K562 treated with DMSO at 1 percent for 24 hours (cell line): Measurements from ENCODE around the gene ZCWPW1. TPM values are rescaled to one million over a fixed set of nuclear protein-coding genes. Genes with fewer than 3 reads are reported as not detected.

ENCODE experiments used
- total RNA-seq: library from RNA; unstranded; fragments of 300-600 nt; gene quantifications from 2 replicates; pipeline ENCODE4 v1.2.3, GENCODE V29; 2022; ENCODE audit warnings: low read depth; ENCODE audit not compliant: insufficient read depth

ZCWPW1 gene, protein sequence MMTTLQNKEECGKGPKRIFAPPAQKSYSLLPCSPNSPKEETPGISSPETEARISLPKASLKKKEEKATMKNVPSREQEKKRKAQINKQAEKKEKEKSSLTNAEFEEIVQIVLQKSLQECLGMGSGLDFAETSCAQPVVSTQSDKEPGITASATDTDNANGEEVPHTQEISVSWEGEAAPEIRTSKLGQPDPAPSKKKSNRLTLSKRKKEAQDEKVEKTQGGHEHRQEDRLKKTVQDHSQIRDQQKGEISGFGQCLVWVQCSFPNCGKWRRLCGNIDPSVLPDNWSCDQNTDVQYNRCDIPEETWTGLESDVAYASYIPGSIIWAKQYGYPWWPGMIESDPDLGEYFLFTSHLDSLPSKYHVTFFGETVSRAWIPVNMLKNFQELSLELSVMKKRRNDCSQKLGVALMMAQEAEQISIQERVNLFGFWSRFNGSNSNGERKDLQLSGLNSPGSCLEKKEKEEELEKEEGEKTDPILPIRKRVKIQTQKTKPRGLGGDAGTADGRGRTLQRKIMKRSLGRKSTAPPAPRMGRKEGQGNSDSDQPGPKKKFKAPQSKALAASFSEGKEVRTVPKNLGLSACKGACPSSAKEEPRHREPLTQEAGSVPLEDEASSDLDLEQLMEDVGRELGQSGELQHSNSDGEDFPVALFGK
- 3.3 and 6.7 TPM in 2 replicates for total RNA-seq

DNA sequence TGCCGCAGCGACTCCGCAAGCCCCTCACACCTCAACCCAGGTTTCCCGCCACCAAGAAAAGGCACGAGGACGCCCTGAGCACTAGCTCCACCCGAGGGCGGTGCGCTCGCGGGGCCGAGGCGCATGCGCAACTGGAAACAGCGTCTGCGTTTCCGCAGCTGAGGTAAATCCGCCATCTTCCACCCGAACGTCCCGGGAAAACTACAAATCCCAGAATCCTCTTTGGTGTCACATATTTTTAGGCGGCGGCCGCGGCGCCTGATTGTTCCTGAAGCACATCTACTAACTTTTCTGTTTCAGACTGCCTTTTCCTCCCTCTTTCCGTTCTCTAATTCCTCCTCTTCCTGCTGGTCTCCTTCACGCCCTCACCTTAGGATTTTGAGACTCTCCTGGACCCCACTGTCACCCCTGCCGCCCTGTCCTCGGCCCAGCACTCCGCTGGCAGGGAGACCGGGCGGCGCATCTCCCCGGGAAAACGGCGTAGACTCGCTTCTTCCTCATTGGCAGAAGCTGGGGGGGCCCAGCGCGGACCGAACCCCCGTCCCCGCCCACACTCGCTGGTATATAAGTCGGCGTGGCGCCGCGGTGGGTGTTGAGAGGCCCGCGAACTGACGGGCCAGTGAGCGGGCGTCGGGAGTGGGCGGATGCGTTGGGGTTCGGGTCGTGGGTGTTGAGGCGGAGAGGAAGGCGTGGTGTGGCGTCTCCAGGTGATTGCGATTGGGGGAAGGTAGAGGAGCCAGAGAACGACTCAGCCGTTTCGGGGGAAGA is at the start of gene ZCWPW1:
ZCWPW1 (minus strand) TSS at position 505 of the 768 bp plus-strand sequence. CDS start 8,054 bp downstream, outside the sequence.

DNA sequence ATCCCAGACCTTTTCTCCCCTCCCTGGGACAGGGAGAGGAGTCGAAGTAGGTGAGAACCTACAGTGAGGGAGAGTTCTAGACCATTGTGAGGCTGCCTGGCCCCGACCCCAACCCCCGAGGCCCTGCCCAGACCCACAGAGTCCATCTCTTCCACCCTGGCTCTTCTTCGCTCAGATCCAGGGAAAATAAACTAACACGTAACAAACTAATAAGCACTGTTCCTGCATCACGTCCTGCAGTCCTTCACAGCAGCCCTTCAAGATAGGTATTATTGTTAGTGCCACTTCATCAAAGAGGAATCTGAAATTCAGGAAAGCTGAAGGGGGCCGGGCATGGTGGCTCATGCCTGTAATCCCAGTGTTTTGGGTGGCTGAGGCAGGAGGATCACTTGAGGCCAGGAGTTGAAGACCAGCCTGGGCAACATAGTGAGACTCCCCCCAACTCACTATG is 35.7 kb upstream of the ZCWPW1 start, which contains the start of gene SPACDR:
SPACDR (minus strand) TSS at position 51 of the 451 bp plus-strand sequence. CDS start 235 bp downstream, outside the sequence.

DNA sequence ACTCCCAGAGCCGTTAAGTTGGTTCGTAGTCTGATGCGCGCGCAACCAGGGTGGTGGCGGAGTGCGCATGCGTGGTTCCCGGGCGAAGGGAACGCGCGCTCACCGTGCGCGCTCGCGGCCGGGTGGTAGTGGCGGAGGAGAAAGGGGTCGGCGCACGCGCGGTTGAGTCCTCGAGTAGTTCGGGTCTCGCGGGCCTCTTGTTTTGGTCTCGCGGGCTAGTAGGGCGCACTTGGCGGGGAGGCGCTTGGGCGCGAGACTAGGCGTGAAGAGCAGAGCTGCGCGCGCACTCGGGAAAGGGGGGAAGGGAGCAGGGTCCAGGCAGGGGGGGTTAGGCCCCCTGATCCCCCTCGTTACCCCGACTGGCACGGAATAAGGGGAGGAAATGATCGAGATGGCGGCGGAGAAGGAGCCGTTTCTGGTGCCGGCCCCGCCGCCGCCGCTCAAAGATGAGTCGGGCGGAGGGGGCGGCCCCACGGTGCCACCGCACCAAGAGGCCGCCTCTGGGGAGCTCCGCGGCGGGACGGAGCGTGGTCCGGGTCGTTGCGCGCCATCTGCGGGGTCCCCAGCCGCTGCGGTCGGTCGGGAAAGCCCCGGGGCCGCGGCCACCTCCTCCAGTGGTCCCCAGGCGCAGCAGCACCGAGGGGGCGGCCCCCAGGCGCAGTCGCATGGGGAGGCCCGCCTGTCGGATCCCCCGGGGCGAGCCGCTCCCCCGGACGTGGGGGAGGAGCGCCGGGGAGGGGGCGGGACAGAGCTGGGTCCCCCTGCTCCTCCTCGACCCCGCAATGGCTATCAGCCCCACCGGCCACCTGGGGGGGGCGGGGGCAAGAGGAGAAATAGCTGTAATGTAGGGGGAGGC is 1.4 kb upstream of the ZCWPW1 start, which contains the start of gene MEPCE:
MEPCE (plus strand) TSS at position 195 of the 856 bp plus-strand sequence; CDS start at position 383, 188 bp downstream.

DNA sequence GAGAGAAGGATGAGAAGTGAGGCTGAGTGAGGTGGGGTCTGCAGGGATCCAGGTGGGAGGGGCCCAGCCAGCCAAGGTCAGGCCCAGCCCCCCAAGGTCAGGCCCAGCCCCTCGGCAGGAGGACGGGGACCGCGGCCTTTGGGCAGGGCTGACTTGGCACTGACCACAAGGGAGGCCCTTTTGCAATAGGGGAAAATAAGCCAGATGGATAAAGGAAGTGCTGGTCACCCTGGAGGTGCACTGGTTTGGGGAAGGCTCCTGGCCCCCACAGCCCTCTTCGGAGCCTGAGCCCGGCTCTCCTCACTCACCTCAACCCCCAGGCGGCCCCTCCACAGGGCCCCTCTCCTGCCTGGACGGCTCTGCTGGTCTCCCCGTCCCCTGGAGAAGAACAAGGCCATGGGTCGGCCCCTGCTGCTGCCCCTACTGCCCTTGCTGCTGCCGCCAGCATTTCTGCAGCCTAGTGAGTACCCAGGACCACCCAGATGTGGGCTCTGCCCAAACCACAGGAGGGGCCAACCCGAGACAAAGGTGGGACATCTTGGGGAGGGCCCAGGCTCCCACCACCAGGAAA is 55.2 kb downstream of the ZCWPW1 start, which contains the start of gene PILRA:
PILRA (plus strand) TSS at position 227 of the 571 bp plus-strand sequence; CDS start at position 397, 170 bp downstream.

DNA sequence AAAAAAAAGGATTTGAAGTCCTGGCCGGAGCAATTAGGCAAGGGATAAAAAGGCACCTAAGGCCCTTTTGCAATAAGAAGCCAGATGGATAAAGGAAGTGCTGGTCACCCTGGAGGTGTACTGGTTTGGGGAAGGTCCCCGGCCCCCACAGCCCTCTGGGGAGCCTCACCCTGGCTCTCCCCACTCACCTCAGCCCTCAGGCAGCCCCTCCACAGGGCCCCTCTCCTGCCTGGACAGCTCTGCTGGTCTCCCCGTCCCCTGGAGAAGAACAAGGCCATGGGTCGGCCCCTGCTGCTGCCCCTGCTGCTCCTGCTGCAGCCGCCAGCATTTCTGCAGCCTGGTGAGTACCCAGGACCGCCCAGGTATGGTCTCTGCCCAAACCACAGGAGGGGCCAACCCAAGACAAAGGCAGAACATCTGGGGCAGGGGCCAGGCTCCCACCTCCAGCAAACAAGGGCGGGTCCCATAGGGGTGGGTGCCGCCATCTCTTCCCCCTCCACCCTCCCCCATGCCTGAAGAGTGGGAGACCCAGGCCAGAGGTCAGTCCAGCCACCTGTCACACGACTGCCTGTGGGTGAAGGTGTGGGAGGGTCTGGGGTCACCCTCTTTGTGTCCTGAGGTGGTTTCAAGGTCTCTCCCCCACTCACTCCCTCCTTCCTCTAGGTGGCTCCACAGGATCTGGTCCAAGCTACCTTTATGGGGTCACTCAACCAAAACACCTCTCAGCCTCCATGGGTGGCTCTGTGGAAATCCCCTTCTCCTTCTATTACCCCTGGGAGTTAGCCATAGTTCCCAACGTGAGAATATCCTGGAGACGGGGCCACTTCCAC is 70.3 kb downstream of the ZCWPW1 start, which contains the start of gene PILRB:
PILRB (plus strand) TSS at position 91 of the 830 bp plus-strand sequence; CDS start at position 277, 186 bp downstream.

Other genes starting within 250 kb of the ZCWPW1 start
- not detected in 2 replicates for gene PVRIG, start 208.8 kb downstream of the ZCWPW1 start, total RNA-seq
- 4.1 and 4.3 TPM in 2 replicates for gene SPDYE3, start 121.0 kb downstream of the ZCWPW1 start, total RNA-seq
- 29.5 and 32.4 TPM in 2 replicates for gene PILRB, start 70.6 kb downstream of the ZCWPW1 start, total RNA-seq
- gene PILRA, start 55.2 kb downstream of the ZCWPW1 start, total RNA-seq, result 2.1 TPM in 2 replicates
- 97.3 and 99.1 TPM in 2 replicates for gene MEPCE, start 1.1 kb upstream of the ZCWPW1 start, total RNA-seq
- 113 and 152 TPM in 2 replicates for gene PPP1R35, start 7.8 kb upstream of the ZCWPW1 start, total RNA-seq
- gene SPACDR, start 35.6 kb upstream of the ZCWPW1 start, total RNA-seq, result 0.52 and 1.1 TPM in 2 replicates
- gene TSC22D4, start 50.5 kb upstream of the ZCWPW1 start, total RNA-seq, result 189 and 200 TPM in 2 replicates
- 1.3 and 2.4 TPM in 2 replicates for gene NYAP1, start 55.2 kb upstream of the ZCWPW1 start, total RNA-seq
- gene AGFG2, start 110.5 kb upstream of the ZCWPW1 start, total RNA-seq, result 20.6 and 21.7 TPM in 2 replicates
- gene SAP25, start 145.2 kb upstream of the ZCWPW1 start, total RNA-seq, result 10.9 and 17.9 TPM in 2 replicates
- 101 and 102 TPM in 2 replicates for gene LRCH4, start 157.4 kb upstream of the ZCWPW1 start, total RNA-seq
- 1.8 TPM in 2 replicates for gene FBXO24, start 157.6 kb upstream of the ZCWPW1 start, total RNA-seq
- gene PCOLCE, start 173.7 kb upstream of the ZCWPW1 start, total RNA-seq, result 25.0 and 27.0 TPM in 2 replicates
- gene MOSPD3, start 183.8 kb upstream of the ZCWPW1 start, total RNA-seq, result 44.0 and 49.0 TPM in 2 replicates
- gene TFR2, start 212.8 kb upstream of the ZCWPW1 start, total RNA-seq, result 53.8 and 56.4 TPM in 2 replicates
- gene ACTL6B, start 227.7 kb upstream of the ZCWPW1 start, total RNA-seq, result not detected in 2 replicates
- 771 and 833 TPM in 2 replicates for gene GNB2, start 245.0 kb upstream of the ZCWPW1 start, total RNA-seq